GM23248 (cell line): Measurements from ENCODE around the gene SLIT3. TPM values are rescaled to one million over a fixed set of nuclear protein-coding genes. Genes with fewer than 3 reads are reported as not detected.

ENCODE experiments used
- DNase-seq: peaks from one replicate; pipeline ENCODE4 v3.0.0-alpha.2; 2015
- H2AFZ ChIP-seq: fragments of 200-600 bp; sonication (generic); 2 replicates; pipeline ENCODE4 v1.6.1; 2016; ENCODE audit warnings: antibody characterized with exemption
- H3F3A ChIP-seq: fragments of 200-600 bp; sonication (generic); 2 replicates; pipeline ENCODE4 v1.6.1; 2016; ENCODE audit warnings: mild to moderate bottlenecking, antibody characterized with exemption, mixed run types; ENCODE audit not compliant: insufficient read depth
- H3K27ac ChIP-seq: fragments of 200-600 bp; sonication (generic); 2 replicates; pipeline ENCODE4 v1.5.1; 2016; ENCODE audit warnings: mild to moderate bottlenecking
- H3K27me3 ChIP-seq: fragments of 200-600 bp; sonication (generic); replicated peaks from 2 replicates; pipeline ENCODE4 v1.6.1; 2016; ENCODE audit warnings: mild to moderate bottlenecking; ENCODE audit not compliant: insufficient read depth
- H3K36me3 ChIP-seq: fragments of 200-600 bp; sonication (generic); 2 replicates; pipeline ENCODE4 v1.6.1; 2016; ENCODE audit warnings: low read depth, mild to moderate bottlenecking
- H3K4me1 ChIP-seq: fragments of 200-600 bp; sonication (generic); 2 replicates; pipeline ENCODE4 v1.6.1; 2016; ENCODE audit warnings: mild to moderate bottlenecking; ENCODE audit not compliant: insufficient read depth
- H3K4me2 ChIP-seq: fragments of 200-600 bp; sonication (generic); one replicate; pipeline ENCODE4 v1.6.1; 2016; ENCODE audit warnings: mild to moderate bottlenecking; ENCODE audit not compliant: unreplicated experiment
- H3K4me3 ChIP-seq: fragments of 200-600 bp; sonication (generic); 2 replicates; pipeline ENCODE4 v1.5.1; 2016; ENCODE audit warnings: mild to moderate bottlenecking
- H3K79me2 ChIP-seq: fragments of 200-600 bp; sonication (generic); 2 replicates; pipeline ENCODE4 v1.6.1; 2016; ENCODE audit warnings: mild to moderate bottlenecking; ENCODE audit not compliant: insufficient read depth
- H3K9ac ChIP-seq: fragments of 200-600 bp; sonication (generic); 2 replicates; pipeline ENCODE4 v1.6.1; 2016; ENCODE audit warnings: mild to moderate bottlenecking
- H3K9me2 ChIP-seq: fragments of 200-600 bp; sonication (generic); 2 replicates; pipeline ENCODE4 v1.6.1; 2016; ENCODE audit warnings: mixed run types, mild to moderate bottlenecking, moderate library complexity; ENCODE audit not compliant: insufficient read depth
- H3K9me3 ChIP-seq: fragments of 200-600 bp; sonication (generic); one replicate; pipeline ENCODE4 v1.6.1; 2017; ENCODE audit warnings: low read depth
- H4K20me1 ChIP-seq: fragments of 200-600 bp; sonication (generic); 2 replicates; pipeline ENCODE4 v1.6.0; 2016; ENCODE audit not compliant: insufficient read depth
- EZH2 ChIP-seq: fragments of 200-600 bp; sonication (generic); IDR thresholded peaks from 2 replicates; pipeline ENCODE4 v1.6.1; 2018; ENCODE audit warnings: antibody characterized with exemption, mild to moderate bottlenecking; ENCODE audit not compliant: insufficient read depth, poor library complexity, severe bottlenecking
- EZH2phosphoT487 ChIP-seq: fragments of 200-600 bp; sonication (generic); IDR thresholded peaks from 2 replicates; pipeline ENCODE4 v1.6.1; 2018; ENCODE audit warnings: antibody characterized with exemption, moderate library complexity, mild to moderate bottlenecking, low read depth; ENCODE audit not compliant: insufficient read depth
- WGBS, 2 experiments: methylation state at CpG; one replicate each; pipeline ENCODE4 v1.1.6; 2015 to 2017; ENCODE audit warnings: low lambda C conversion rate in 2 of 2, low coverage in 1 of 2; ENCODE audit errors: missing lambda C conversion rate in 2 of 2; 5-methylcytosine and 5-hydroxymethylcytosine counted together
- in situ Hi-C: fragments of 300-500 bp; cut with MboI; formaldehyde crosslinking; loops from 2 replicates; pipeline ENCODE4 v1.15.0; 2020
- polyA plus RNA-seq: library from polyadenylated mRNA; unstranded; fragments of >200 nt; fragmentation: Nextera tagmentation; extraction: Ambion mirVana; gene quantifications from 2 replicates; pipeline ENCODE4 v1.2.1, GENCODE V29; 2016
- total RNA-seq: library from RNA; depleted of rRNA; stranded (reverse); fragments of >200 nt; shearing (Covaris generic); gene quantifications from 2 replicates; pipeline ENCODE4 v1.2.3, GENCODE V29; 2014

SLIT3 gene
- total and polyA plus RNA-seq, 2 experiments from 2014 or later = 61.9 to 100 TPM

DNA sequence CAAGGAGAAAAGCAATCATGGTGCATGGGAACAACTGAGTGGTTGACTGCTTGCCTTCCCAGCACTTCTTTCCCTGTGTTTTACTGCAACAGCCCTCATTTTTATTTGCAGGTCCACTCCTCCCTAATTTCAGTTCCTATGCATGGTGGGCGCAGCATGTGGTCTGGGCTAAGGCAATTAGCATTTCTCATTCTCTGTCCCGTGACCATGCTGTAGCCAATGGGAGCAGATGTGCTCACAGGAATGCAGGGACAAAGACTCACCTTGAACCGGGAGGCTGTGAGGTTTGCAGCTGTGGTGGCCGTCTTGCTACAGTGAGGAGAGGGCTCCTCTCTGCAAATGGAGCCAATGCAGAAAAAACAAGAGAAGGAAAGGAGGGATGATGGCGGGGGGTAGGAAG lies 315.5 kb downstream of the SLIT3 start:
- in situ Hi-C loops = loop anchor here (10.0 kb wide), 2 partner anchors 319 to 579 kb away; partner anchors contain the start of gene SLIT3
- H3F3A ChIP-seq = no peaks in the 10 kb centered on the region
- no peak for TF ChIP-seq EZH2
- TF ChIP-seq EZH2phosphoT487 = no peak
- H3K27ac ChIP-seq = no peak overlapping the region
- no peak overlapping the region for H2AFZ ChIP-seq
- H4K20me1 ChIP-seq = no peaks in the 10 kb centered on the region
- no peak for DNase-seq
- no peak overlapping the region for H3K9ac ChIP-seq
- no peak overlapping the region for H3K4me3 ChIP-seq
- H3K4me1 ChIP-seq = no peaks in the 10 kb centered on the region
- H3K9me2 ChIP-seq = no peaks in the 10 kb centered on the region
- H3K4me2 ChIP-seq = no peak overlapping the region
- 90 to 99% methylated on average over 5 of the region's 5 CpGs for WGBS, 2 experiments
- no peaks in the 10 kb centered on the region for H3K9me3 ChIP-seq
- H3K36me3 ChIP-seq = no peaks in the 10 kb centered on the region
- no peaks in the 10 kb centered on the region for H3K79me2 ChIP-seq
- H3K27me3 ChIP-seq = no peaks in the 10 kb centered on the region

DNA sequence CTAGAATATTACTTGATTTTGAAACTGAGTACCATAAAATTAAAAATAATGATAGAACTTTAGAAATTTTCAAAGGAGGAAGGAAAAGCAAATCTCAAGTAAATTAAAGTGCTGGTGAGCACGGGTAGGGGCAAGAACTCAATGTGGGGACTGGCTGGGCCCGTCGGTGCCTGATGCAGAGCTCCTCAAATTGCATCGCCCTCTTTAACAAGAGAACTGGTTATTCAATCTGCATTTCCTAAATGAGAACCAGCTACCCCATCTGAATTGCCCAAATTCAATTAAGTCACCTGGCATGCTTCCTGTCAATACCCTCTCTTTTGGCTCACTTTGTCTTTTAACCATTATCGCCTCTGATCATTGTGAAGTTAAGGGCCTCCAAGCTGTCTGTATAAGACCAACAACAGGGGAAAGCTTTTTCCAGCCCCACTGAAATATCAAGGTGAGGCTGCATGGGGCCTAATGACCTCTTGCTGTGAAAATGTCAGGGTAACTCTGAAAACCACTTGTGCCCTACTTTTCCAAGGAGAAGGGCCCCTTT lies 316.7 kb downstream of the SLIT3 start:
- no peak overlapping the region for H3K9ac ChIP-seq
- no peaks in the 10 kb centered on the region for H3K36me3 ChIP-seq
- 91% methylated on average over 5 of the region's 5 CpGs for WGBS, 2 experiments
- TF ChIP-seq EZH2phosphoT487 (no peak), EZH2 (no peak)
- no peaks in the 10 kb centered on the region for H3K9me2 ChIP-seq
- no peaks in the 10 kb centered on the region for H3K9me3 ChIP-seq
- no peak overlapping the region for H3K4me2 ChIP-seq
- no peaks in the 10 kb centered on the region for H3F3A ChIP-seq
- no peaks in the 10 kb centered on the region for H3K27me3 ChIP-seq
- H2AFZ ChIP-seq = no peak overlapping the region
- H4K20me1 ChIP-seq = no peaks in the 10 kb centered on the region
- in situ Hi-C loops = loop anchor here (10.0 kb wide), 2 partner anchors 321 to 581 kb away; partner anchors contain the start of gene SLIT3
- no peaks in the 10 kb centered on the region for H3K79me2 ChIP-seq
- DNase-seq = no peak
- no peak overlapping the region for H3K27ac ChIP-seq
- no peak overlapping the region for H3K4me3 ChIP-seq
- no peaks in the 10 kb centered on the region for H3K4me1 ChIP-seq

DNA sequence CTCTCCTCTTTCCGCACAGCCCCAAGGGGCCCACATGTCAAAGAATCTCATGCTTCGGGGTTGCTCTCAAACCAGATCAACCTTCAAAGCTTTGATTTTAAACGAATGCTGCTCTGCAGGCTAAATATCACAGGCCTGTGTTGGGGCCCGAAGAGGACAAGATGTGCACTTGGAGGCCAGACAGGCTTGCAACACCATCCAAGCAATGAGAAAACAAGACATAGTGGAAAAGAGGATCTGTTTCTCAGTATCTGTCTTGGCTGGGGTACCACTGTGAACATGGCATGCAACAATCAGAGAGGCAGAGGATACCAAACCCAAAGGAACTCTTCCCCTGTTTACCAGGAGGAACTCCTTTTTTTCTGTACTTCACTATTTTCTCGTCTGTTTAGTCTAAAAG lies 321.8 kb downstream of the SLIT3 start:
- 37 to 49% methylated on average over 5 of the region's 5 CpGs for WGBS, 2 experiments
- Histone ChIP-seq H3K36me3 (no peaks in the 10 kb centered on the region), H3K9me2 (no peaks in the 10 kb centered on the region), H3K9me3 (no peaks in the 10 kb centered on the region), H3K9ac (no peak overlapping the region), H3K4me1 (peaks cover 31% of the 10 kb centered on the region), H3K27ac (no peak overlapping the region), H4K20me1 (no peaks in the 10 kb centered on the region), H3F3A (peaks cover 24% of the 10 kb centered on the region), H3K27me3 (no peaks in the 10 kb centered on the region), H3K79me2 (no peaks in the 10 kb centered on the region), H2AFZ (no peak overlapping the region), H3K4me2 (no peak overlapping the region), H3K4me3 (no peak overlapping the region)
- in situ Hi-C loops = no loop called here
- no peak for TF ChIP-seq EZH2
- no peak for TF ChIP-seq EZH2phosphoT487
- DNase-seq = no peak

DNA sequence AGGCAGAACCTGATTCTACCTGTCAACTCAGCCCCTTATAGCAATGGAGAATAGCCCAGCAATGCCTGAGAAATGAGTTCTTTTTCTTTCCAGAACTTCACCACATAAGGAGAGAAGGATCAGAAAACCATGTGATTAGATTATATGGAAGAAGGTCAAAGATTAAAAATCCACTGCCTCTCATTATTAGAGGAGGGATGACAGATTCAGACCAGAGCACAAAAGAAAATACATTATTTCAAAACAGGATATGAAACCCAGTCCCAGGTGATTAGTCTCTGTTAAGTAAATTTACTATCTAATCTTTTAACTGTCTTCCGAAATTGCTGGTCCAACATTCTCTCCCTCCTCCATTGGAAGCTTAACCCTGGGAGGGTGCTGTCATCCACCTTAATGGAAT lies 322.4 kb downstream of the SLIT3 start:
- peaks cover 38% of the 10 kb centered on the region for H3K4me1 ChIP-seq
- 62 to 70% methylated on average over 1 of the region's 1 CpG for WGBS, 2 experiments
- no peak for TF ChIP-seq EZH2
- no peak for TF ChIP-seq EZH2phosphoT487
- H3K9ac ChIP-seq = peak overlapping the region; percentile 30; the same call in 1 of the 2 replicates
- no peaks in the 10 kb centered on the region for H3K36me3 ChIP-seq
- no peaks in the 10 kb centered on the region for H3K9me3 ChIP-seq
- H2AFZ ChIP-seq = no peak overlapping the region
- no peaks in the 10 kb centered on the region for H4K20me1 ChIP-seq
- H3K4me2 ChIP-seq = peak overlapping the region; percentile 71
- H3K27ac ChIP-seq = peak overlapping the region; percentile 61
- H3F3A ChIP-seq = peaks cover 29% of the 10 kb centered on the region
- in situ Hi-C loops = no loop called here
- H3K79me2 ChIP-seq = no peaks in the 10 kb centered on the region
- H3K27me3 ChIP-seq = no peaks in the 10 kb centered on the region
- H3K9me2 ChIP-seq = no peaks in the 10 kb centered on the region
- no peak for DNase-seq
- H3K4me3 ChIP-seq = no peak overlapping the region

DNA sequence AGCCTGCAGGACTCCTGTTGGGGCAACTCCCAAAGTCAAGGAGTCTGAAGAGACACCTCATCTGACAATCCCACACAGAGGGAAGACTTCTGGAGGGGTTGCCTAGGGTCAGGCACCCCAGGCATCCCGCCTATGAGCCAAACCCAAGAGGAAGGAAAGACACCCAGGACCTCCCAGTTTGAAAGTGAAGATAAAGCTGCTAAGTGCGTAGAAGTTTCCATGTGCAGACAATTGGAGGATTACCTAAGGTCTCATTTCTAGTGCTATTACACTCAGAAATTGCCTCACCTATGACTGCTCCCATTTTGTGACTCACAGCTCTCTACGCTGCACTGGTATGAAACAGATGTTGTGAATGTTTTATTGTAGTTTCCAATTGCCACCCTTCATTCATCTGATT lies 322.9 kb downstream of the SLIT3 start:
- WGBS, 2 experiments = 34 to 39% methylated on average over 3 of the region's 3 CpGs

More for the DNA sequence above, 322.9 kb downstream of the SLIT3 start:
- no peaks in the 10 kb centered on the region for H3K9me3 ChIP-seq
- no peak overlapping the region for H3K4me3 ChIP-seq
- no peak overlapping the region for H2AFZ ChIP-seq
- H3K4me2 ChIP-seq = peak overlapping the region; percentile 71
- peak overlapping the region; percentile 30; the same call in 1 of the 2 replicates for H3K9ac ChIP-seq
- no peaks in the 10 kb centered on the region for H3K79me2 ChIP-seq
- peaks cover 29% of the 10 kb centered on the region for H3F3A ChIP-seq
- peak overlapping the region; percentile 61 for H3K27ac ChIP-seq
- H3K27me3 ChIP-seq = no peaks in the 10 kb centered on the region
- H3K9me2 ChIP-seq = no peaks in the 10 kb centered on the region
- TF ChIP-seq EZH2phosphoT487 = no peak
- no peak for TF ChIP-seq EZH2
- DNase-seq = peak; percentile 95
- in situ Hi-C loops = no loop called here
- no peaks in the 10 kb centered on the region for H3K36me3 ChIP-seq
- H4K20me1 ChIP-seq = no peaks in the 10 kb centered on the region
- peaks cover 38% of the 10 kb centered on the region for H3K4me1 ChIP-seq
